DOHH2 (cell line): ENCODE measurements around the gene MACROD2.

Experiments
- H3F3A ChIP-seq: fragments of 200-600 bp; sonication (generic), shearing (Covaris generic); 2 replicates; pipeline ENCODE4 v1.6.0; 2016; ENCODE audit warnings: antibody characterized with exemption, mild to moderate bottlenecking; ENCODE audit not compliant: control insufficient read depth, insufficient read depth
- H3K27ac ChIP-seq: fragments of 200-600 bp; sonication (generic); 2 replicates; pipeline ENCODE4 v1.5.1; 2014; ENCODE audit warnings: low read depth, mild to moderate bottlenecking, low read length, moderate library complexity
- H3K27me3 ChIP-seq: fragments of 200-600 bp; sonication (generic); 2 replicates; pipeline ENCODE4 v1.6.1; 2014; ENCODE audit warnings: mild to moderate bottlenecking, low read length, mixed read lengths; ENCODE audit not compliant: control insufficient read depth
- H3K36me3 ChIP-seq: fragments of 200-600 bp; sonication (generic); 2 replicates; pipeline ENCODE4 v1.6.1; 2014; ENCODE audit warnings: mild to moderate bottlenecking, low read length, moderate library complexity, mixed read lengths; ENCODE audit not compliant: control insufficient read depth
- H3K4me1 ChIP-seq: fragments of 200-600 bp; sonication (generic); 2 replicates; pipeline ENCODE4 v1.6.1; 2014; ENCODE audit warnings: mild to moderate bottlenecking, low read length, mixed read lengths; ENCODE audit not compliant: control insufficient read depth
- H3K4me2 ChIP-seq: fragments of 200-600 bp; sonication (generic); 2 replicates; pipeline ENCODE4 v1.6.0; 2014; ENCODE audit warnings: mild to moderate bottlenecking, low read length, moderate library complexity
- H3K4me3 ChIP-seq: fragments of 200-600 bp; sonication (generic); 2 replicates; pipeline ENCODE4 v1.5.1; 2014; ENCODE audit warnings: mild to moderate bottlenecking, low read length, mixed read lengths
- H3K79me2 ChIP-seq: fragments of 200-600 bp; sonication (generic); 2 replicates; pipeline ENCODE4 v1.6.1; 2014; ENCODE audit warnings: mild to moderate bottlenecking, low read length, mixed read lengths; ENCODE audit not compliant: control insufficient read depth
- H3K9me2 ChIP-seq: fragments of 200-600 bp; sonication (generic); replicated peaks from 2 replicates; pipeline ENCODE4 v1.6.1; 2014; ENCODE audit warnings: mild to moderate bottlenecking, low read length, mixed read lengths; ENCODE audit not compliant: control insufficient read depth
- H3K9me3 ChIP-seq: fragments of 200-600 bp; sonication (generic); 2 replicates; pipeline ENCODE4 v1.6.1; 2014; ENCODE audit warnings: antibody characterized with exemption, low read length, mixed read lengths; ENCODE audit not compliant: control insufficient read depth, insufficient read depth
- H4K20me1 ChIP-seq: fragments of 200-600 bp; sonication (generic); 2 replicates; pipeline ENCODE4 v1.6.0; 2014; ENCODE audit warnings: low read depth, mild to moderate bottlenecking, antibody characterized with exemption, low read length, moderate library complexity; ENCODE audit not compliant: control insufficient read depth, insufficient read depth
- CTCF ChIP-seq: fragments of 200-600 bp; sonication (generic); IDR thresholded peaks from one replicate; pipeline ENCODE4 v1.5.1; 2014; ENCODE audit warnings: antibody characterized with exemption, mild to moderate bottlenecking, low read depth, low read length; ENCODE audit not compliant: poor library complexity, severe bottlenecking
- EZH2phosphoT487 ChIP-seq: fragments of 200-600 bp; sonication (generic); IDR thresholded peaks from 2 replicates; pipeline ENCODE4 v1.6.1; 2017; ENCODE audit warnings: borderline replicate concordance, mild to moderate bottlenecking, antibody characterized with exemption, low read length, moderate library complexity, mixed read lengths

Gene MACROD2

GRCh38 chr20:14495066-14495465 lies 499.8 kb downstream of the MACROD2 start:
- no peaks in the 10 kb centered on the region for H3K79me2 ChIP-seq
- H3K36me3 ChIP-seq: no peaks in the 10 kb centered on the region
- no peaks in the 10 kb centered on the region for H3K4me1 ChIP-seq
- TF ChIP-seq EZH2phosphoT487: no peak
- no peak for TF ChIP-seq CTCF
- no peaks in the 10 kb centered on the region for H3F3A ChIP-seq
- H3K4me2 ChIP-seq: no peak overlapping the region
- no peaks in the 10 kb centered on the region for H4K20me1 ChIP-seq
- H3K4me3 ChIP-seq: no peak overlapping the region
- H3K9me2 ChIP-seq: no peaks in the 10 kb centered on the region
- no peaks in the 10 kb centered on the region for H3K9me3 ChIP-seq
- H3K27ac ChIP-seq: no peak overlapping the region
- no peaks in the 10 kb centered on the region for H3K27me3 ChIP-seq

GRCh38 chr20:14497004-14497403 lies 501.7 kb downstream of the MACROD2 start:
- Histone ChIP-seq H3K9me3 (no peaks in the 10 kb centered on the region), H3K4me3 (no peak overlapping the region), H3K4me2 (no peak overlapping the region), H3K36me3 (no peaks in the 10 kb centered on the region), H3K9me2 (no peaks in the 10 kb centered on the region), H4K20me1 (no peaks in the 10 kb centered on the region), H3K79me2 (no peaks in the 10 kb centered on the region), H3K27ac (no peak overlapping the region), H3K4me1 (no peaks in the 10 kb centered on the region), H3F3A (no peaks in the 10 kb centered on the region), H3K27me3 (no peaks in the 10 kb centered on the region)
- no peak for TF ChIP-seq CTCF
- no peak for TF ChIP-seq EZH2phosphoT487

DNA sequence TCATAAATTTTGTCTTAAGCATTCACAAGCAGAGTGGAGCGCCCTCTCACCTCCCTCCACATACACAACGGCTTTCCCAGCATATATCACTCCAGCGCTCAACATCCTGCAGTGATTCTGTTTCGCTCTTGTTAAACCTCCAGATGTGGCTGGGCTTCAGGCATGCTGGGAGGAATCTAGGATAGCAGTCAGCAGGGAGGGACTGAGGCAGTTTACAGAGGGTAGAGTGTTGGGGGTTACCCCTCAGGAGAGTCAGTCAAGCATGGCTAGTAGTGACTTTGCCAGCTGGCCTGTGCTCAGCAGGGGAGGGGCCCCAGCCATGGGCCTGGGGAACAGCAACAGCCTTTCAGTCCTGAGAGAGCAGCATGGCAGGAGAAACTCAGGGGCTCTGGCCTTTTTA lies 503.5 kb downstream of the MACROD2 start:
- Histone ChIP-seq H3K79me2 (no peaks in the 10 kb centered on the region), H3F3A (no peaks in the 10 kb centered on the region), H4K20me1 (no peaks in the 10 kb centered on the region), H3K9me2 (no peaks in the 10 kb centered on the region), H3K36me3 (no peaks in the 10 kb centered on the region), H3K4me3 (no peak overlapping the region), H3K4me1 (no peaks in the 10 kb centered on the region), H3K27ac (no peak overlapping the region), H3K27me3 (no peaks in the 10 kb centered on the region), H3K9me3 (no peaks in the 10 kb centered on the region), H3K4me2 (no peak overlapping the region)
- TF ChIP-seq CTCF (no peak), EZH2phosphoT487 (no peak)

- no peaks in the 10 kb centered on the region for H3K79me2 ChIP-seq
- no peak overlapping the region for H3K27ac ChIP-seq
- no peaks in the 10 kb centered on the region for H3K9me2 ChIP-seq
- no peaks in the 10 kb centered on the region for H3K4me1 ChIP-seq
- H3K9me3 ChIP-seq: no peaks in the 10 kb centered on the region
- no peak overlapping the region for H3K4me3 ChIP-seq
- no peaks in the 10 kb centered on the region for H3F3A ChIP-seq
- H3K4me2 ChIP-seq: no peak overlapping the region
- no peaks in the 10 kb centered on the region for H3K27me3 ChIP-seq
- no peaks in the 10 kb centered on the region for H3K36me3 ChIP-seq
- TF ChIP-seq CTCF: no peak
- TF ChIP-seq EZH2phosphoT487: no peak
- no peaks in the 10 kb centered on the region for H4K20me1 ChIP-seq
These were observed 510.2 kb downstream of the MACROD2 start for GRCh38 chr20:14505476-14505875.
